Cardiac fibroblast (primary cell): ENCODE results near the gene MED19.

Source experiments
- DNase-seq, 2 donors: peaks; one replicate each; pipeline versions ENCODE4 v3.0.0 to v3.0.0-alpha.2; 2010; ENCODE audit warnings: low read depth in 2 of 2
- H3K4me3 ChIP-seq, 2 donors: replicated peaks in 1 of 2; 1 replicate in 1 of 2; 2 replicates in 1 of 2; pipeline ENCODE4 v1.5.1; 2011; ENCODE audit warnings: low read depth in 2 of 2, low read length in 2 of 2, mild to moderate bottlenecking in 2 of 2, moderate library complexity in 1 of 2
- TF ChIP-seq, protein P1 (sequence below): IDR thresholded peaks from one replicate; pipeline ENCODE4 v1.5.1; 2011; ENCODE audit warnings: low read depth, mild to moderate bottlenecking, low read length, inconsistent platforms

Gene MED19

DNA sequence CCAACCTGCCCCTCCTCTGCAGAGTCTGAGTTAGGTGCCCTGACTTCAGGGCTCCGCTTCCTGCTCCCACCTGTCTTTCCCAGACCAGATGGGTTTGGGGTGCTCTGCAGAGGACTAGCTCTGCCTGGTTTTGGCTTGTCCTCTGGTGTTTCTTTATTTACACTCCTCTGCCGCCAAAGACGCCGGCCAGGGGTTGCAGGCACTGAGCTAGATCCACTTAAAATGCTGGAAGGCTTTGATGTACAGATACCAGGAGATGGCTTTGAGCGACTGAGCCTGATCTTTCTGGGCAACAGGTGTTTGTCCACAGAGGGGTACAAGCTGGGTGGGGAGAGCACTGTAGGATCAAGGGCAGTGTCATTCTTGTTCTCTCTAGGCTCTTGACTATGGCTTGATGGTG is 33.2 kb upstream of the MED19 start:
- TF ChIP-seq, protein P1, sequence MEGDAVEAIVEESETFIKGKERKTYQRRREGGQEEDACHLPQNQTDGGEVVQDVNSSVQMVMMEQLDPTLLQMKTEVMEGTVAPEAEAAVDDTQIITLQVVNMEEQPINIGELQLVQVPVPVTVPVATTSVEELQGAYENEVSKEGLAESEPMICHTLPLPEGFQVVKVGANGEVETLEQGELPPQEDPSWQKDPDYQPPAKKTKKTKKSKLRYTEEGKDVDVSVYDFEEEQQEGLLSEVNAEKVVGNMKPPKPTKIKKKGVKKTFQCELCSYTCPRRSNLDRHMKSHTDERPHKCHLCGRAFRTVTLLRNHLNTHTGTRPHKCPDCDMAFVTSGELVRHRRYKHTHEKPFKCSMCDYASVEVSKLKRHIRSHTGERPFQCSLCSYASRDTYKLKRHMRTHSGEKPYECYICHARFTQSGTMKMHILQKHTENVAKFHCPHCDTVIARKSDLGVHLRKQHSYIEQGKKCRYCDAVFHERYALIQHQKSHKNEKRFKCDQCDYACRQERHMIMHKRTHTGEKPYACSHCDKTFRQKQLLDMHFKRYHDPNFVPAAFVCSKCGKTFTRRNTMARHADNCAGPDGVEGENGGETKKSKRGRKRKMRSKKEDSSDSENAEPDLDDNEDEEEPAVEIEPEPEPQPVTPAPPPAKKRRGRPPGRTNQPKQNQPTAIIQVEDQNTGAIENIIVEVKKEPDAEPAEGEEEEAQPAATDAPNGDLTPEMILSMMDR = no peak
- no peak overlapping the region for H3K4me3 ChIP-seq
- no peak for DNase-seq

DNA sequence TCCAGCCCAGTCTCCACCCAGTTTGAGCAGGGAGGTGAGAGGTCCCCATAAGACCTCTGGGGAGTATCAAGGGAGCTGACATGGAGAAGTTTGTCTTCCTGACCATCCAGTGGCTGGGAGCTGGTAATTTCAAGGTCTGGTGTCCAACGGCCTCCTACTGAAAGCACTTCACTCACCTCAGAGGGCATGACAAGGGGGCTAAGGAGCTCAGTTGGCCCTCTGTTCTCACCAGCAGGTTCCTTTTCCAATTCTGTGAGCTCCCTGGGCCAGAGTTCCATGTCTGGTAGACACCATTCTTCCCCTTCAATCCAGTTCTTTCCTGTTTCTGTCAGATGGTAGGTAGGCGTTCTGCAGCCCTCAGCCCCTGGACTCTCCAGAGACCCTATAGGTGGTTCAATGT is 32.3 kb upstream of the MED19 start:
- TF ChIP-seq, protein P1 = no peak
- no peak overlapping the region for H3K4me3 ChIP-seq
- DNase-seq = no peak

DNA sequence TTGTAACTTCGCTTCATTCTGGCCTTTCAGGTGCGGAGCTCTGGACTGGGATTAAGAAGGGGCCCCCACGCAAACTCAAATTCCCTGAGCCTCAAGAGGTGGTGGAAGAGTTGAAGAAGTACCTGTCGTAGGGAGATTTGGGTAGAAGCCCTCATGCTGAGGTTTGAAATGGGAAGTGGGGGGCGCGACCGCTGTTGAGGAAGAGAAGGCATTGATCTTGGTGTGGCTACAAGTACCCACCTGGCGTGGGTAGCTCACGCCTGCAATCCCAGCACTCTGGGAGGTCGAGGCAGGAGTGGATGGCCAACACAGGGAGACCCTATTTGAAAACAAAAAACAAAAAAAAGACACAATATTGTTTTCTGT is 30.1 kb upstream of the MED19 start:
- DNase-seq = no peak
- TF ChIP-seq, protein P1 = no peak
- H3K4me3 ChIP-seq = peak overlapping the region; percentile 90 to 93

DNA sequence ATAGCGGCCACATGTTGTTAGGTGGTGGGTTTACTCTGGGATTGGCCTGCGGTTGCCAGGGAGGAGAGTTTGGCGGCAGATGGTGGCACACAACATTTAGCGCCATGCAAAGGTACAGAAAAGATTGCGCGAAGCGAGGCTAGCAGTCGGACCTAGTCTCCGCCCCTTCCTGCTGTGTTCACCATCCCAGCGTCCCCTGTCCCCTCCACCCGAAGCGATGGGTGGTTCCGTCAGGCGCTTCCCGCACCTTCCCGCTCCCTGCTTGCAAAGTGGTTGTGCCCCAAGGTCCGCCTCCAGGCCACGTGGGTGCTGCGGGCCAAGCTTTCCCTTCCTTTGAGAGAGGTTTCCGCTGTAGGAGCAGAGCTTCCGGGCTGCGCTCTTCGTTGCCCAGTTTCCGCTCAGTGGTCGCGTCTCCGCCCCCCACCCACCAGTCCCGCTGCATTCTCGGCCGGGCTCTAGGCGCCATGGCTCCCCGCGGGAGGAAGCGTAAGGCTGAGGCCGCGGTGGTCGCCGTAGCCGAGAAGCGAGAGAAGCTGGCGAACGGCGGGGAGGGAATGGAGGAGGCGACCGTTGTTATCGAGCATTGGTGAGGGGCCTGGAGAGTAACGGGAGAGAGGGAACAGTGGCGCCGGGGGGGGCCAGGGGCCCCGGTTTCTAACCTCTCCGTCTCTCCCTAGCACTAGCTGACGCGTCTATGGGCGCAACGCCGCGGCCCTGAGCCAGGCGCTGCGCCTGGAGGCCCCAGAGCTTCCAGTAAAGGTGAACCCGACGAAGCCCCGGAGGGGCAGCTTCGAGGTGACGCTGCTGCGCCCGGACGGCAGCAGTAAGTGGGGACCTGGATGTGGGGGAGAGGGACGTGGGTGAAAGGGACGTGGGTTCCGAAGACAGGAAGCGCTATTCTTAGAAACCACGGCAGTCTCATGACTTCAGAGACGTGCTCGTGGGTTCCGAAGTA is 29.4 kb upstream of the MED19 start, which contains the start of gene SELENOH:
Gene SELENOH (plus strand): TSS at position 360 of the 955 bp plus-strand sequence. CDS start 105 bp downstream, at position 465.
- TF ChIP-seq, protein P1 = no peak
- DNase-seq = peak; percentile 97 to 98
- peak within 1 kb of the TSS; percentile 90 to 93 for H3K4me3 ChIP-seq

GRCh38 chr11:57735619-57736298 is 23.7 kb upstream of the MED19 start:
- H3K4me3 ChIP-seq = no peak overlapping the region
- TF ChIP-seq, protein P1 = no peak
- peak in 1 of 2 donors; percentile 17 for DNase-seq

DNA sequence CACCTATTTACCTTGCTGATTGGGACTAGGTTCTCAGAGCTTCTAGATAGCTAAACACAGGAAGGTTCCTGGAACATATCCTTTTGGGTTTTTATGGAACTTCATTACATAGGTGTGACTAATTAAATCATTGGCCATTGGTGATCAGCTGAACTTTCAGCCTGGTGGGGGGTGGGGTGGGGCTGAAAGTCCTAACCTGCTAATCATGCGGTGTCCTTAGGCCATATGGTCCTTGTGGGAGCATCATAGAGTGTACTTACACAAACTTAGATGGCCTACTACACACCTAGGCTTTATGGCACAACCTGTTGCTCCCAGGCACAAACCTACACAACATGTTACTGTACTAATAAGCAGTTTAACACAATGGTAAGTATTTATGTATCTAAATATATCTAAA is 20.6 kb upstream of the MED19 start:
- DNase-seq = no peak
- TF ChIP-seq, protein P1 = no peak
- no peak overlapping the region for H3K4me3 ChIP-seq
